Measurements from ENCODE around the gene INSIG2. TPM values are rescaled to one million over a fixed set of nuclear protein-coding genes. Genes with fewer than 3 reads are reported as not detected.

INSIG2 gene
- total and polyA plus RNA-seq, 2 experiments from 2014 or later = 8.1 to 15.1 TPM

DNA sequence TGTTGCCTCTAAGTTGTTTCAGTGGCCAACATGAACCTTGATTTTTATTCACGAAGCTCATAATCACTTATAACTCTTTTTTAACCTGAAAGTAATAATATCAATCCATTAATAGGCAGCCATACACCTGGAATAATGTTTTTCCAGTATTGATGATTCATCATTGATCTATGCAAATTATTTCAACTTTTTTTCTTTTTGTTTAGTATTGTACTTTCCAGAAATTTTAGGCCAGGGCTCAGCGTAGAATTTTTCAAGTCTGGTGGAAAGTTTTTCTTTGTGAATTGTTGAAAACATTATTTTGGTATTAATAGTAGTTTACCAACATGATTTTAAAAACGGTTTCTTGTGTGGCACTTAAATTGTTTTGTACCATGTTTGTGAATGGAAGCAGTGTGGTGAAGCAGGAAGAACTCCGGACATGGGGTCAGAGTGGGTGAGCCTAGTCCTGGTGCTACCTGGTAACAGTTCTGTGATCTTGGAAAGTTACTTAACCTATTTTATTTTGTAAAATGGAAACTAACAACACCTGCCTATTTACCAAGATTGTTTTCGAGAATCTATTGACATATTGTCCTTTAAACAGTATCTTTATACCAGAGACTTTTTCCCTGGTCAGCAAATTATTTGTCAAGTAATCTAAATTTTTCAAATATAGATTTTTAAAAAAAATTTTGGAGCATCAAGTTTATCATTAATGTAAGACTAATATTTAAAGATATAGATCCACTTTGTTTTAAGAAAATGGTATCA is 2.3 kb downstream of the INSIG2 start:
- no peak for DNase-seq (ENCODE audit: low spot score)
- Histone ChIP-seq H3K36me3 (ENCODE audit: insufficient read depth) (no peaks in the 10 kb centered on the region), H3F3A (replicated peaks; ENCODE audit: low read depth) (no peaks in the 10 kb centered on the region), H3K9me2 (ENCODE audit: insufficient read depth) (no peaks in the 10 kb centered on the region), H3K4me3 (peak overlapping the region; percentile 83; the same call in 1 of the 2 replicates), H3K4me2 (peak overlapping the region; percentile 98; the same call in 1 of the 2 replicates), H2AFZ (no peak overlapping the region), H3K4me1 (ENCODE audit: insufficient read depth) (peaks cover 22% of the 10 kb centered on the region), H3K27ac (ENCODE audit: low read depth) (no peak overlapping the region), H3K27me3 (ENCODE audit: insufficient read depth) (no peaks in the 10 kb centered on the region), H4K20me1 (replicated peaks; ENCODE audit: insufficient read depth) (no peaks in the 10 kb centered on the region), H3K79me2 (replicated peaks; ENCODE audit: insufficient read depth) (peaks cover 53% of the 10 kb centered on the region)
- Mint-ChIP-seq H3K4me1 (peaks cover 18% of the 10 kb centered on the region), H3K36me3 (ENCODE audit: low read depth) (no peaks in the 10 kb centered on the region; the same call in 2 of the 3 replicates), H3K4me3 (peak overlapping the region; percentile 59), H3K27ac (peak overlapping the region; percentile 40; the same call in 1 of the 2 replicates), H3K27me3 (ENCODE audit: insufficient read depth, low read depth, poor library complexity) (peaks cover 6% of the 10 kb centered on the region), H3K9me3 (no peaks in the 10 kb centered on the region)
- TF ChIP-seq POLR2AphosphoS5 (IDR thresholded peaks at IDR 0.05; ENCODE audit: low read depth) = no peak
- TF ChIP-seq, protein P1, sequence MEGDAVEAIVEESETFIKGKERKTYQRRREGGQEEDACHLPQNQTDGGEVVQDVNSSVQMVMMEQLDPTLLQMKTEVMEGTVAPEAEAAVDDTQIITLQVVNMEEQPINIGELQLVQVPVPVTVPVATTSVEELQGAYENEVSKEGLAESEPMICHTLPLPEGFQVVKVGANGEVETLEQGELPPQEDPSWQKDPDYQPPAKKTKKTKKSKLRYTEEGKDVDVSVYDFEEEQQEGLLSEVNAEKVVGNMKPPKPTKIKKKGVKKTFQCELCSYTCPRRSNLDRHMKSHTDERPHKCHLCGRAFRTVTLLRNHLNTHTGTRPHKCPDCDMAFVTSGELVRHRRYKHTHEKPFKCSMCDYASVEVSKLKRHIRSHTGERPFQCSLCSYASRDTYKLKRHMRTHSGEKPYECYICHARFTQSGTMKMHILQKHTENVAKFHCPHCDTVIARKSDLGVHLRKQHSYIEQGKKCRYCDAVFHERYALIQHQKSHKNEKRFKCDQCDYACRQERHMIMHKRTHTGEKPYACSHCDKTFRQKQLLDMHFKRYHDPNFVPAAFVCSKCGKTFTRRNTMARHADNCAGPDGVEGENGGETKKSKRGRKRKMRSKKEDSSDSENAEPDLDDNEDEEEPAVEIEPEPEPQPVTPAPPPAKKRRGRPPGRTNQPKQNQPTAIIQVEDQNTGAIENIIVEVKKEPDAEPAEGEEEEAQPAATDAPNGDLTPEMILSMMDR (conservative IDR thresholded peaks at IDR 0.05; ENCODE audit: low read depth in 2 of 2) = no peak
- TF ChIP-seq, protein P2, sequence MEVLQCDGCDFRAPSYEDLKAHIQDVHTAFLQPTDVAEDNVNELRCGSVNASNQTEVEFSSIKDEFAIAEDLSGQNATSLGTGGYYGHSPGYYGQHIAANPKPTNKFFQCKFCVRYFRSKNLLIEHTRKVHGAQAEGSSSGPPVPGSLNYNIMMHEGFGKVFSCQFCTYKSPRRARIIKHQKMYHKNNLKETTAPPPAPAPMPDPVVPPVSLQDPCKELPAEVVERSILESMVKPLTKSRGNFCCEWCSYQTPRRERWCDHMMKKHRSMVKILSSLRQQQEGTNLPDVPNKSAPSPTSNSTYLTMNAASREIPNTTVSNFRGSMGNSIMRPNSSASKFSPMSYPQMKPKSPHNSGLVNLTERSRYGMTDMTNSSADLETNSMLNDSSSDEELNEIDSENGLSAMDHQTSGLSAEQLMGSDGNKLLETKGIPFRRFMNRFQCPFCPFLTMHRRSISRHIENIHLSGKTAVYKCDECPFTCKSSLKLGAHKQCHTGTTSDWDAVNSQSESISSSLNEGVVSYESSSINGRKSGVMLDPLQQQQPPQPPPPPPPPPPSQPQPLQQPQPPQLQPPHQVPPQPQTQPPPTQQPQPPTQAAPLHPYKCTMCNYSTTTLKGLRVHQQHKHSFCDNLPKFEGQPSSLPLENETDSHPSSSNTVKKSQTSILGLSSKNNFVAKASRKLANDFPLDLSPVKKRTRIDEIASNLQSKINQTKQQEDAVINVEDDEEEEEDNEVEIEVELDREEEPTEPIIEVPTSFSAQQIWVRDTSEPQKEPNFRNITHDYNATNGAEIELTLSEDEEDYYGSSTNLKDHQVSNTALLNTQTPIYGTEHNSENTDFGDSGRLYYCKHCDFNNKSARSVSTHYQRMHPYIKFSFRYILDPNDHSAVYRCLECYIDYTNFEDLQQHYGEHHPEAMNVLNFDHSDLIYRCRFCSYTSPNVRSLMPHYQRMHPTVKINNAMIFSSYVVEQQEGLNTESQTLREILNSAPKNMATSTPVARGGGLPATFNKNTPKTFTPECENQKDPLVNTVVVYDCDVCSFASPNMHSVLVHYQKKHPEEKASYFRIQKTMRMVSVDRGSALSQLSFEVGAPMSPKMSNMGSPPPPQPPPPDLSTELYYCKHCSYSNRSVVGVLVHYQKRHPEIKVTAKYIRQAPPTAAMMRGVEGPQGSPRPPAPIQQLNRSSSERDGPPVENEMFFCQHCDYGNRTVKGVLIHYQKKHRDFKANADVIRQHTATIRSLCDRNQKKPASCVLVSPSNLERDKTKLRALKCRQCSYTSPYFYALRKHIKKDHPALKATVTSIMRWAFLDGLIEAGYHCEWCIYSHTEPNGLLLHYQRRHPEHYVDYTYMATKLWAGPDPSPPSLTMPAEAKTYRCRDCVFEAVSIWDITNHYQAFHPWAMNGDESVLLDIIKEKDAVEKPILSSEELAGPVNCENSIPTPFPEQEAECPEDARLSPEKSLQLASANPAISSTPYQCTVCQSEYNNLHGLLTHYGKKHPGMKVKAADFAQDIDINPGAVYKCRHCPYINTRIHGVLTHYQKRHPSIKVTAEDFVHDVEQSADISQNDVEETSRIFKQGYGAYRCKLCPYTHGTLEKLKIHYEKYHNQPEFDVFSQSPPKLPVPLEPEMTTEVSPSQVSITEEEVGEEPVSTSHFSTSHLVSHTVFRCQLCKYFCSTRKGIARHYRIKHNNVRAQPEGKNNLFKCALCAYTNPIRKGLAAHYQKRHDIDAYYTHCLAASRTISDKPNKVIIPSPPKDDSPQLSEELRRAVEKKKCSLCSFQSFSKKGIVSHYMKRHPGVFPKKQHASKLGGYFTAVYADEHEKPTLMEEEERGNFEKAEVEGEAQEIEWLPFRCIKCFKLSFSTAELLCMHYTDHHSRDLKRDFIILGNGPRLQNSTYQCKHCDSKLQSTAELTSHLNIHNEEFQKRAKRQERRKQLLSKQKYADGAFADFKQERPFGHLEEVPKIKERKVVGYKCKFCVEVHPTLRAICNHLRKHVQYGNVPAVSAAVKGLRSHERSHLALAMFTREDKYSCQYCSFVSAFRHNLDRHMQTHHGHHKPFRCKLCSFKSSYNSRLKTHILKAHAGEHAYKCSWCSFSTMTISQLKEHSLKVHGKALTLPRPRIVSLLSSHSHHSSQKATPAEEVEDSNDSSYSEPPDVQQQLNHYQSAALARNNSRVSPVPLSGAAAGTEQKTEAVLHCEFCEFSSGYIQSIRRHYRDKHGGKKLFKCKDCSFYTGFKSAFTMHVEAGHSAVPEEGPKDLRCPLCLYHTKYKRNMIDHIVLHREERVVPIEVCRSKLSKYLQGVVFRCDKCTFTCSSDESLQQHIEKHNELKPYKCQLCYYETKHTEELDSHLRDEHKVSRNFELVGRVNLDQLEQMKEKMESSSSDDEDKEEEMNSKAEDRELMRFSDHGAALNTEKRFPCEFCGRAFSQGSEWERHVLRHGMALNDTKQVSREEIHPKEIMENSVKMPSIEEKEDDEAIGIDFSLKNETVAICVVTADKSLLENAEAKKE (CRISPR knock-in tag; IDR thresholded peaks at IDR 0.05) = no peak
- ATAC-seq = no peak

Data from GM23338 (cell line).